GM23338 (cell line): ENCODE measurements around the gene ZNF334. TPM values are rescaled to one million over a fixed set of nuclear protein-coding genes. Genes with fewer than 3 reads are reported as not detected.

ENCODE experiments used
- ATAC-seq: fragments of 200-7000 bp; cut with Tn5 transposase; 3 replicates; pipeline ENCODE4 v1.9.1; 2020
- DNase-seq: peaks from one replicate; pipeline ENCODE4 v3.0.0-alpha.2; 2015; ENCODE audit warnings: low spot score
- H2AFZ ChIP-seq: fragments of 200-600 bp; sonication (generic); 2 replicates; pipeline ENCODE4 v1.8.0; 2016; ENCODE audit warnings: antibody characterized with exemption, mild to moderate bottlenecking, moderate library complexity
- H3F3A ChIP-seq: fragments of 200-600 bp; sonication (generic); replicated peaks from 2 replicates; pipeline ENCODE4 v1.8.0; 2017; ENCODE audit warnings: antibody characterized with exemption, mixed run types, low read depth
- H3K27ac ChIP-seq: fragments of 200-600 bp; sonication (generic); 2 replicates; pipeline ENCODE4 v1.6.1; 2016; ENCODE audit warnings: low read depth
- H3K27me3 ChIP-seq: fragments of 200-600 bp; sonication (generic); 2 replicates; pipeline ENCODE4 v1.8.0; 2016; ENCODE audit warnings: mild to moderate bottlenecking, mixed run types, moderate library complexity; ENCODE audit not compliant: insufficient read depth
- H3K36me3 ChIP-seq: fragments of 200-600 bp; sonication (generic); 2 replicates; pipeline ENCODE4 v1.8.0; 2016; ENCODE audit warnings: mild to moderate bottlenecking; ENCODE audit not compliant: insufficient read depth
- H3K4me1 ChIP-seq: fragments of 200-600 bp; sonication (generic); 2 replicates; pipeline ENCODE4 v1.8.0; 2016; ENCODE audit warnings: mild to moderate bottlenecking, moderate library complexity; ENCODE audit not compliant: insufficient read depth
- H3K4me2 ChIP-seq: fragments of 200-600 bp; sonication (generic); 2 replicates; pipeline ENCODE4 v1.7.1; 2017; ENCODE audit warnings: mixed run types
- H3K4me3 ChIP-seq: fragments of 200-600 bp; sonication (generic); 2 replicates; pipeline ENCODE4 v1.6.1; 2016; ENCODE audit warnings: mixed run types
- H3K79me2 ChIP-seq: fragments of 200-600 bp; sonication (generic); replicated peaks from 2 replicates; pipeline ENCODE4 v1.8.0; 2017; ENCODE audit warnings: mild to moderate bottlenecking; ENCODE audit not compliant: insufficient read depth
- H3K9me2 ChIP-seq: fragments of 200-600 bp; sonication (generic); 2 replicates; pipeline ENCODE4 v1.8.0; 2017; ENCODE audit not compliant: insufficient read depth
- H4K20me1 ChIP-seq: fragments of 200-600 bp; sonication (generic); replicated peaks from 2 replicates; pipeline ENCODE4 v1.8.0; 2017; ENCODE audit warnings: mild to moderate bottlenecking; ENCODE audit not compliant: insufficient read depth
- H3K27ac Mint-ChIP-seq: 2 replicates; pipeline ENCODE4 v1.8.0; 2020; ENCODE audit warnings: inconsistent platforms, mild to moderate bottlenecking, moderate library complexity, mixed read lengths
- H3K27me3 Mint-ChIP-seq: 3 replicates; pipeline ENCODE4 v1.8.0; 2022; ENCODE audit warnings: low read depth, mild to moderate bottlenecking, moderate library complexity, mixed read lengths, inconsistent platforms; ENCODE audit not compliant: insufficient read depth, poor library complexity
- H3K36me3 Mint-ChIP-seq: 3 replicates; pipeline ENCODE4 v1.8.0; 2021; ENCODE audit warnings: low read depth, mild to moderate bottlenecking, inconsistent platforms, moderate library complexity, mixed read lengths
- H3K4me1 Mint-ChIP-seq: 3 replicates; pipeline ENCODE4 v1.8.0; 2020; ENCODE audit warnings: mild to moderate bottlenecking, inconsistent platforms, mixed read lengths
- H3K4me3 Mint-ChIP-seq: 3 replicates; pipeline ENCODE4 v1.8.0; 2021; ENCODE audit warnings: moderate library complexity, mild to moderate bottlenecking, inconsistent platforms, mixed read lengths
- H3K9me3 Mint-ChIP-seq: 3 replicates; pipeline ENCODE4 v1.8.0; 2020; ENCODE audit warnings: moderate library complexity, mild to moderate bottlenecking, inconsistent platforms, mixed read lengths
- CTCF ChIP-seq, 2 experiments: fragments of 200-600 bp in 1 of 2; sonication (generic) in 1 of 2; conservative IDR thresholded peaks; 2 replicates each; pipeline versions ENCODE4 v1.5.1 to v1.6.1; 2016 to 2017; ENCODE audit warnings: antibody characterized with exemption in 2 of 2, low read depth in 2 of 2, mild to moderate bottlenecking in 2 of 2, moderate library complexity in 1 of 2
- ETS1 ChIP-seq: IDR thresholded peaks from 2 replicates; pipeline ENCODE4 v1.6.1; 2016; ENCODE audit warnings: antibody characterized with exemption
- EZH2 ChIP-seq: fragments of 200-600 bp; sonication (generic); IDR thresholded peaks from one replicate; pipeline ENCODE4 v1.8.0; 2017; ENCODE audit warnings: antibody characterized with exemption, mild to moderate bottlenecking, low read depth; ENCODE audit not compliant: unreplicated experiment
- REST ChIP-seq: IDR thresholded peaks from one replicate; pipeline ENCODE4 v1.6.1; 2018; ENCODE audit warnings: antibody characterized with exemption; ENCODE audit not compliant: unreplicated experiment
- ZNF331 ChIP-seq: fragments of 250-450 bp; sonication (Bioruptor Pico); IDR thresholded peaks from 2 replicates; pipeline ENCODE4 v1.5.0; 2020; ENCODE audit warnings: low read depth, mild to moderate bottlenecking, moderate library complexity
- ZNF462 ChIP-seq: fragments of 250-450 bp; sonication (Bioruptor Pico); IDR thresholded peaks from 2 replicates; pipeline ENCODE4 v1.5.0; 2020; ENCODE audit warnings: mild to moderate bottlenecking, moderate library complexity
- polyA plus RNA-seq: library from polyadenylated mRNA; unstranded; fragments of >200 nt; fragmentation: Nextera tagmentation; extraction: Ambion mirVana; gene quantifications from 2 replicates; pipeline ENCODE4 v1.2.1, GENCODE V29; 2016
- total RNA-seq: library from RNA; depleted of rRNA; stranded (reverse); fragments of >200 nt; shearing (Covaris generic); gene quantifications from 2 replicates; pipeline ENCODE4 v1.2.3, GENCODE V29; 2014

Gene ZNF334
- total and polyA plus RNA-seq, 2 experiments from 2014 or later, result 12.4 to 19.1 TPM

- TF ChIP-seq ZNF462 (CRISPR knock-in tag) (no peak), ZNF331 (CRISPR knock-in tag) (no peak)
Observed at GRCh38 chr20:46559001-46559400, 45.6 kb upstream of the ZNF334 start (continued).

- DNase-seq (no peak), ATAC-seq (no peak)
- Histone ChIP-seq H3K4me2 (no peak overlapping the region), H2AFZ (no peak overlapping the region), H4K20me1 (no peaks in the 10 kb centered on the region), H3K27me3 (no peaks in the 10 kb centered on the region), H3K79me2 (no peaks in the 10 kb centered on the region), H3K36me3 (no peaks in the 10 kb centered on the region), H3K27ac (no peak overlapping the region), H3F3A (no peaks in the 10 kb centered on the region), H3K4me1 (peaks cover 36% of the 10 kb centered on the region), H3K4me3 (no peak overlapping the region), H3K9me2 (no peaks in the 10 kb centered on the region)
- H3K4me1 Mint-ChIP-seq, result peaks cover 26% of the 10 kb centered on the region
- H3K27me3 Mint-ChIP-seq, result peaks cover 9% of the 10 kb centered on the region
- H3K27ac Mint-ChIP-seq, result no peak overlapping the region
- H3K36me3 Mint-ChIP-seq, result no peaks in the 10 kb centered on the region; the same call in 2 of the 3 replicates
- H3K4me3 Mint-ChIP-seq, result no peak overlapping the region
- H3K9me3 Mint-ChIP-seq, result no peaks in the 10 kb centered on the region; the same call in 2 of the 3 replicates
- TF ChIP-seq CTCF (conservative IDR thresholded peaks at IDR 0.05; ENCODE audit: low read depth in 2 of 2) (no peak), EZH2 (no peak), REST (no peak), ETS1 (no peak)
Observed at GRCh38 chr20:46558511-46558959, 45.2 kb upstream of the ZNF334 start.
